Neural cell (in vitro differentiated cells): ENCODE data around the gene LCE1B. TPM values are rescaled to one million over a fixed set of nuclear protein-coding genes. Genes with fewer than 3 reads are reported as not detected.

Experiments
- H2AFZ ChIP-seq: fragments of 200-600, 300-800 bp; sonication (generic), shearing (Covaris generic); 2 replicates; pipeline ENCODE4 v1.6.0; 2014; ENCODE audit warnings: low read depth, mild to moderate bottlenecking, antibody characterized with exemption, low read length, moderate library complexity
- H3F3A ChIP-seq: fragments of 200-600 bp; shearing (Covaris generic); 2 replicates; pipeline ENCODE4 v1.6.1; 2016; ENCODE audit warnings: mild to moderate bottlenecking, moderate library complexity, mixed read lengths, antibody characterized with exemption, low read length; ENCODE audit not compliant: insufficient read depth, poor library complexity, severe bottlenecking
- H3K27ac ChIP-seq: fragments of 200-600, 300-800 bp; sonication (generic), shearing (Covaris generic); 2 replicates; pipeline ENCODE4 v1.5.1; 2014; ENCODE audit warnings: mild to moderate bottlenecking, low read length, moderate library complexity
- H3K27me3 ChIP-seq: fragments of 300-800, 200-600 bp; sonication (generic), shearing (Covaris generic); 2 replicates; pipeline ENCODE4 v1.6.0; 2014; ENCODE audit warnings: mild to moderate bottlenecking, low read depth, low read length, moderate library complexity; ENCODE audit not compliant: insufficient read depth
- H3K36me3 ChIP-seq: fragments of 300-800, 200-600 bp; sonication (generic), shearing (Covaris generic); 2 replicates; pipeline ENCODE4 v1.5.1; 2014; ENCODE audit warnings: mild to moderate bottlenecking, antibody characterized with exemption, low read length, moderate library complexity; ENCODE audit not compliant: insufficient read depth
- H3K4me2 ChIP-seq: fragments of 300-800, 200-600 bp; sonication (generic), shearing (Covaris generic); 2 replicates; pipeline ENCODE4 v1.6.0; 2014; ENCODE audit warnings: mild to moderate bottlenecking, low read length
- H3K4me3 ChIP-seq: fragments of 300-800, 200-600 bp; sonication (generic), shearing (Covaris generic); 2 replicates; pipeline ENCODE4 v1.5.1; 2014; ENCODE audit warnings: mild to moderate bottlenecking, low read length, moderate library complexity
- H3K79me2 ChIP-seq: fragments of 200-600 bp; shearing (Covaris generic); replicated peaks from 2 replicates; pipeline ENCODE4 v1.6.0; 2014; ENCODE audit warnings: mild to moderate bottlenecking, low read length, moderate library complexity; ENCODE audit not compliant: insufficient read depth
- H3K9ac ChIP-seq: fragments of 300-800, 200-600 bp; sonication (generic), shearing (Covaris generic); 2 replicates; pipeline ENCODE4 v1.6.1; 2016; ENCODE audit warnings: mild to moderate bottlenecking, low read length, mixed read lengths
- H3K9me2 ChIP-seq: fragments of 200-600 bp; shearing (Covaris generic); 2 replicates; pipeline ENCODE4 v1.6.1; 2016; ENCODE audit warnings: mild to moderate bottlenecking, low read length, mixed read lengths; ENCODE audit not compliant: insufficient read depth
- H3K9me3 ChIP-seq: fragments of 200-600, 300-800 bp; sonication (generic), shearing (Covaris generic); 2 replicates; pipeline ENCODE4 v1.6.1; 2016; ENCODE audit warnings: mild to moderate bottlenecking, mixed run types, low read length, moderate library complexity, mixed read lengths
- H4K20me1 ChIP-seq: fragments of 200-600 bp; shearing (Covaris generic); 2 replicates; pipeline ENCODE4 v1.6.1; 2016; ENCODE audit warnings: mild to moderate bottlenecking, mixed run types; ENCODE audit not compliant: insufficient read depth
- CTCF ChIP-seq: fragments of 450-650 bp; IDR thresholded peaks from 2 replicates; pipeline ENCODE4 v1.5.1; 2014; ENCODE audit warnings: antibody characterized with exemption, mild to moderate bottlenecking, moderate library complexity; ENCODE audit not compliant: poor library complexity, severe bottlenecking
- EP300 ChIP-seq: fragments of 450-650 bp; conservative IDR thresholded peaks from 2 replicates; pipeline ENCODE4 v1.6.1; 2014; ENCODE audit warnings: antibody characterized with exemption, mild to moderate bottlenecking, moderate library complexity; ENCODE audit not compliant: poor library complexity, severe bottlenecking
- EZH2 ChIP-seq: fragments of 200-600, 300-800 bp; shearing (Covaris generic), sonication (generic); IDR thresholded peaks from 2 replicates; pipeline ENCODE4 v1.6.1; 2014; ENCODE audit warnings: antibody characterized with exemption, low read length, borderline replicate concordance, mild to moderate bottlenecking; ENCODE audit not compliant: insufficient read depth, poor library complexity, severe bottlenecking
- MXI1 ChIP-seq: fragments of 450-650 bp; conservative IDR thresholded peaks from 2 replicates; pipeline ENCODE4 v1.6.1; 2014; ENCODE audit warnings: antibody characterized with exemption, mild to moderate bottlenecking; ENCODE audit not compliant: poor library complexity, severe bottlenecking
- POLR2AphosphoS5 ChIP-seq: IDR thresholded peaks from 2 replicates; pipeline ENCODE4 v1.6.1; 2012
- RAD21 ChIP-seq: fragments of 450-650 bp; conservative IDR thresholded peaks from 2 replicates; pipeline ENCODE4 v1.6.1; 2014; ENCODE audit warnings: antibody characterized with exemption, mild to moderate bottlenecking, moderate library complexity
- REST ChIP-seq: IDR thresholded peaks from 2 replicates; pipeline ENCODE4 v1.6.1; 2012; ENCODE audit warnings: borderline replicate concordance
- SMC3 ChIP-seq: fragments of 450-650 bp; conservative IDR thresholded peaks from 2 replicates; pipeline ENCODE4 v1.6.1; 2014; ENCODE audit warnings: antibody characterized with exemption, mild to moderate bottlenecking, moderate library complexity; ENCODE audit not compliant: poor library complexity
- TAF1 ChIP-seq: IDR thresholded peaks from 2 replicates; pipeline ENCODE4 v1.6.1; 2012; ENCODE audit warnings: low read depth
- polyA plus RNA-seq: library from polyadenylated mRNA; depleted of rRNA; stranded (reverse); fragments of >200 nt; gene quantifications from 2 replicates; pipeline ENCODE4 v1.2.3, GENCODE V29; 2014

The LCE1B gene
- polyA plus RNA-seq, 1 donor from 2014 or later = not detected

DNA sequence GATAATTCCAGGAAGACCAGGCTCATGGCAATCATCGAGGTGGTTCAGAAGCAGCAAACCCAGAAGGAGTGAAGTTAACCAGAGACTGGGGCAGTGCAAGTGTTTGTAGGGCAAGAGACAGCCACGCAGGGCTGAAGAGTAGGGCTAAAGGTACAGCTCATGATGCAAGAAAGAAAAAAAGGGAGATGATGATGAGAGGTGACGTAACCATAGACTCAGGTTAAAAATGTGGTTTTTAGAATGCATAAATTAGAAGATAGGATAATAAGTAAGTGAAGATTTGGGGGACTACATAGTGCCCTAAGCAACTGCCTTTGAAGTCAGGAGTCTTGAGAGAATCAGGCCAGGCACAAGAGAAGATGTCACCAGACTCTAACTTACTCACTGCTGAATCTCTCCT lies 48.4 kb downstream of the LCE1B start:
- Histone ChIP-seq H3K36me3 (no peaks in the 10 kb centered on the region), H3K27ac (no peak overlapping the region), H4K20me1 (no peaks in the 10 kb centered on the region), H2AFZ (no peak overlapping the region), H3K9me2 (no peaks in the 10 kb centered on the region), H3K9me3 (no peaks in the 10 kb centered on the region), H3K79me2 (no peaks in the 10 kb centered on the region), H3K27me3 (no peaks in the 10 kb centered on the region), H3K9ac (no peak overlapping the region), H3F3A (no peaks in the 10 kb centered on the region), H3K4me2 (no peak overlapping the region), H3K4me3 (no peak overlapping the region)
- TF ChIP-seq EZH2 = no peak
- no peak for TF ChIP-seq EP300
- TF ChIP-seq REST = no peak
- TF ChIP-seq POLR2AphosphoS5 = no peak
- TF ChIP-seq SMC3 = no peak
- TF ChIP-seq MXI1 = no peak
- TF ChIP-seq TAF1 = no peak
- TF ChIP-seq RAD21 = no peak
- TF ChIP-seq CTCF = no peak

DNA sequence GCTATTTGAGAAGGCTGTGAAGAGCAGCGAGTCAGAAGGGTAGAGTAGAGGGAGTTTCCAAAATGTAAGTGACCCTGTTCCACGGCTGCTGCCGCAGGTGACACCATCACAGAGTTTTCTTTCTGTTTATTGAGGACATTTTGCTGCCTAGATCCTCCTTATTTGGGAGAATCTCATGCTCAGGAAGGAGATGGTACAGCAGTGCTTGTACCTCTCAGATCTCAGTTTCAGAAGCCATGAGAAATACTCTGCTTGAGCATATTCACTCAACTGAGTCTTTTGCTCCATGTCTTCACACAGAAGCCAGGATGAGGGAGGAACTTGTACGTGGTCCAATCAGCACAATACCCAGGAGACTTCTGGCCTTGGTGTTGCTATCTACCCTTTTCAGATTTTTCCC lies 49.6 kb downstream of the LCE1B start:
- no peak overlapping the region for H3K9ac ChIP-seq
- H3K27ac ChIP-seq = no peak overlapping the region
- no peaks in the 10 kb centered on the region for H3K36me3 ChIP-seq
- TF ChIP-seq RAD21 = no peak
- TF ChIP-seq EZH2 = no peak
- TF ChIP-seq SMC3 = no peak
- TF ChIP-seq CTCF = no peak
- no peaks in the 10 kb centered on the region for H3K9me3 ChIP-seq
- H3K4me2 ChIP-seq = no peak overlapping the region
- H4K20me1 ChIP-seq = no peaks in the 10 kb centered on the region
- no peak overlapping the region for H3K4me3 ChIP-seq
- no peak overlapping the region for H2AFZ ChIP-seq
- no peaks in the 10 kb centered on the region for H3K79me2 ChIP-seq
- no peaks in the 10 kb centered on the region for H3F3A ChIP-seq
- no peaks in the 10 kb centered on the region for H3K9me2 ChIP-seq
- no peaks in the 10 kb centered on the region for H3K27me3 ChIP-seq

Other genes with a start within 250 kb of the LCE1B start
- gene LCE3E, start 245.2 kb upstream of the LCE1B start, polyA plus RNA-seq = not detected in 2 replicates
- not detected in 2 replicates for gene LCE3D, start 231.5 kb upstream of the LCE1B start, polyA plus RNA-seq
- gene LCE3C, start 211.7 kb upstream of the LCE1B start, polyA plus RNA-seq = not detected in 2 replicates
- not detected in 2 replicates for gene LCE3B, start 198.2 kb upstream of the LCE1B start, polyA plus RNA-seq
- not detected in 2 replicates for gene LCE3A, start 188.9 kb upstream of the LCE1B start, polyA plus RNA-seq
- gene LCE2D, start 148.6 kb upstream of the LCE1B start, polyA plus RNA-seq = not detected in 2 replicates
- not detected in 2 replicates for gene LCE2C, start 136.7 kb upstream of the LCE1B start, polyA plus RNA-seq
- gene LCE2B, start 125.8 kb upstream of the LCE1B start, polyA plus RNA-seq = not detected in 2 replicates
- not detected in 2 replicates for gene LCE2A, start 113.6 kb upstream of the LCE1B start, polyA plus RNA-seq
- not detected in 2 replicates for gene LCE4A, start 103.8 kb upstream of the LCE1B start, polyA plus RNA-seq
- not detected in 2 replicates for gene KPRP, start 53.9 kb upstream of the LCE1B start, polyA plus RNA-seq
- gene LCE1F, start 36.8 kb upstream of the LCE1B start, polyA plus RNA-seq = not detected in 2 replicates
- gene LCE1E, start 25.7 kb upstream of the LCE1B start, polyA plus RNA-seq = not detected in 2 replicates
- gene LCE1D, start 15.2 kb upstream of the LCE1B start, polyA plus RNA-seq = not detected in 2 replicates
- gene LCE1C, start 5.3 kb upstream of the LCE1B start, polyA plus RNA-seq = not detected in 2 replicates
- not detected in 2 replicates for gene LCE1A, start 15.5 kb downstream of the LCE1B start, polyA plus RNA-seq
- not detected in 2 replicates for gene LCE6A, start 30.9 kb downstream of the LCE1B start, polyA plus RNA-seq
- gene LCE7A, start 48.0 kb downstream of the LCE1B start, polyA plus RNA-seq = not detected in 2 replicates
- not detected in 2 replicates for gene SMCP, start 66.4 kb downstream of the LCE1B start, polyA plus RNA-seq
- gene IVL, start 96.6 kb downstream of the LCE1B start, polyA plus RNA-seq = not detected in 2 replicates
- gene SPRR5, start 135.2 kb downstream of the LCE1B start, polyA plus RNA-seq = not detected in 2 replicates
- gene SPRR4, start 158.7 kb downstream of the LCE1B start, polyA plus RNA-seq = not detected in 2 replicates
- not detected in 2 replicates for gene SPRR1A, start 172.1 kb downstream of the LCE1B start, polyA plus RNA-seq
- not detected in 2 replicates for gene SPRR3, start 189.8 kb downstream of the LCE1B start, polyA plus RNA-seq
- not detected in 2 replicates for gene SPRR1B, start 219.2 kb downstream of the LCE1B start, polyA plus RNA-seq
- not detected in 2 replicates for gene SPRR2D, start 229.1 kb downstream of the LCE1B start, polyA plus RNA-seq
- gene SPRR2A, start 245.5 kb downstream of the LCE1B start, polyA plus RNA-seq = not detected in 2 replicates